WTC11 (cell line): ENCODE data around the gene CNTNAP5.

Experiments used
- CREB1 ChIP-seq: sonication (generic); formaldehyde crosslinking; IDR thresholded peaks from 2 replicates; pipeline ENCODE4 v1.8.0; 2023; ENCODE audit warnings: mild to moderate bottlenecking, missing genetic modification reagents
- CREM ChIP-seq: sonication (generic); formaldehyde crosslinking; IDR thresholded peaks from 2 replicates; pipeline ENCODE4 v1.8.1; 2022; ENCODE audit warnings: mild to moderate bottlenecking, missing genetic modification reagents, moderate library complexity
- E2F4 ChIP-seq: sonication (generic); formaldehyde crosslinking; IDR thresholded peaks from 2 replicates; pipeline ENCODE4 v1.8.1; 2022; ENCODE audit warnings: low read depth, mild to moderate bottlenecking, moderate library complexity, missing genetic modification reagents, borderline replicate concordance
- ESRRA ChIP-seq: sonication (generic); formaldehyde crosslinking; IDR thresholded peaks from 2 replicates; pipeline ENCODE4 v1.8.1; 2022; ENCODE audit warnings: mild to moderate bottlenecking, missing genetic modification reagents, borderline replicate concordance
- ETV6 ChIP-seq: sonication (generic); formaldehyde crosslinking; IDR thresholded peaks from 2 replicates; pipeline ENCODE4 v1.8.1; 2022; ENCODE audit warnings: mild to moderate bottlenecking, missing genetic modification reagents
- IRF2 ChIP-seq: sonication (generic); formaldehyde crosslinking; IDR thresholded peaks from 2 replicates; pipeline ENCODE4 v1.8.0; 2022; ENCODE audit warnings: low read depth, missing genetic modification reagents, borderline replicate concordance
- NFYB ChIP-seq: sonication (generic); formaldehyde crosslinking; conservative IDR thresholded peaks from 2 replicates; pipeline ENCODE4 v1.8.0; 2022; ENCODE audit warnings: low read depth, missing genetic modification reagents
- NR2C2 ChIP-seq: sonication (generic); formaldehyde crosslinking; IDR thresholded peaks from 2 replicates; pipeline ENCODE4 v1.8.0; 2022; ENCODE audit warnings: mild to moderate bottlenecking, missing genetic modification reagents
- SMAD4 ChIP-seq: sonication (generic); formaldehyde crosslinking; IDR thresholded peaks from 2 replicates; pipeline ENCODE4 v1.8.0; 2022; ENCODE audit warnings: mild to moderate bottlenecking, missing genetic modification reagents
- SOX15 ChIP-seq: fragments of 250-450 bp; sonication (Bioruptor Pico); IDR thresholded peaks from 2 replicates; pipeline ENCODE4 v1.9.0; 2021; ENCODE audit warnings: mild to moderate bottlenecking
- TF ChIP-seq, protein P1 (sequence below): fragments of 200-600 bp; IDR thresholded peaks from 2 replicates; pipeline ENCODE4 v1.8.0; 2022; ENCODE audit warnings: antibody characterized with exemption
- TF ChIP-seq, protein P2 (sequence below): sonication (generic); formaldehyde crosslinking; IDR thresholded peaks from 2 replicates; pipeline ENCODE4 v1.8.1; 2022; ENCODE audit warnings: missing genetic modification reagents, borderline replicate concordance
- TF ChIP-seq, protein P3 (sequence below): sonication (generic); formaldehyde crosslinking; IDR thresholded peaks from 2 replicates; pipeline ENCODE4 v1.8.0; 2022; ENCODE audit warnings: mild to moderate bottlenecking, missing genetic modification reagents

DNA sequence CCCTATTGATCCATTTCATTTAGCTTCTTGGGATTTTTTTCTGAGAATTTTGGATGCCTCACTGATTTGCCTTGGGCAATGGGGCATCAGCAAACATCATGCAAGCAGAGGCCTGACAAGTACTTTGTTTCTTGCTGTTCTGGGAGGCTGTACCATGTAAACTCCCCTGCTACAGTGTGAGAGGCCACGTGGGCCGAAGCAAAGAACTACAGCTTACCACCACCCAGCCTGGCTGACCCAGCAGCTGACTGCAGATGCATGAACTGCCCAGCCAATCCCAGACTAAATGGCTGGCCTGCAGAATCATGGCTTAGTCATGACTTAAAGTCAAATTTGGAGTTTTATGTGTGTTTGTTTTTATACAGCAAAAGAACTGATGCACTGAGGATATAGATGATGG, 579.9 kb downstream of the CNTNAP5 start:
- TF ChIP-seq CREB1 (no peak), SOX15 (CRISPR knock-in tag) (no peak), E2F4 (CRISPR knock-in tag) (no peak), CREM (CRISPR knock-in tag) (no peak), NFYB (CRISPR knock-in tag) (no peak), IRF2 (CRISPR knock-in tag) (no peak), ETV6 (CRISPR knock-in tag) (no peak), ESRRA (CRISPR knock-in tag) (no peak), NR2C2 (CRISPR knock-in tag) (no peak), SMAD4 (no peak)
- TF ChIP-seq, protein P1, sequence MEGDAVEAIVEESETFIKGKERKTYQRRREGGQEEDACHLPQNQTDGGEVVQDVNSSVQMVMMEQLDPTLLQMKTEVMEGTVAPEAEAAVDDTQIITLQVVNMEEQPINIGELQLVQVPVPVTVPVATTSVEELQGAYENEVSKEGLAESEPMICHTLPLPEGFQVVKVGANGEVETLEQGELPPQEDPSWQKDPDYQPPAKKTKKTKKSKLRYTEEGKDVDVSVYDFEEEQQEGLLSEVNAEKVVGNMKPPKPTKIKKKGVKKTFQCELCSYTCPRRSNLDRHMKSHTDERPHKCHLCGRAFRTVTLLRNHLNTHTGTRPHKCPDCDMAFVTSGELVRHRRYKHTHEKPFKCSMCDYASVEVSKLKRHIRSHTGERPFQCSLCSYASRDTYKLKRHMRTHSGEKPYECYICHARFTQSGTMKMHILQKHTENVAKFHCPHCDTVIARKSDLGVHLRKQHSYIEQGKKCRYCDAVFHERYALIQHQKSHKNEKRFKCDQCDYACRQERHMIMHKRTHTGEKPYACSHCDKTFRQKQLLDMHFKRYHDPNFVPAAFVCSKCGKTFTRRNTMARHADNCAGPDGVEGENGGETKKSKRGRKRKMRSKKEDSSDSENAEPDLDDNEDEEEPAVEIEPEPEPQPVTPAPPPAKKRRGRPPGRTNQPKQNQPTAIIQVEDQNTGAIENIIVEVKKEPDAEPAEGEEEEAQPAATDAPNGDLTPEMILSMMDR: no peak
- TF ChIP-seq, protein P2, sequence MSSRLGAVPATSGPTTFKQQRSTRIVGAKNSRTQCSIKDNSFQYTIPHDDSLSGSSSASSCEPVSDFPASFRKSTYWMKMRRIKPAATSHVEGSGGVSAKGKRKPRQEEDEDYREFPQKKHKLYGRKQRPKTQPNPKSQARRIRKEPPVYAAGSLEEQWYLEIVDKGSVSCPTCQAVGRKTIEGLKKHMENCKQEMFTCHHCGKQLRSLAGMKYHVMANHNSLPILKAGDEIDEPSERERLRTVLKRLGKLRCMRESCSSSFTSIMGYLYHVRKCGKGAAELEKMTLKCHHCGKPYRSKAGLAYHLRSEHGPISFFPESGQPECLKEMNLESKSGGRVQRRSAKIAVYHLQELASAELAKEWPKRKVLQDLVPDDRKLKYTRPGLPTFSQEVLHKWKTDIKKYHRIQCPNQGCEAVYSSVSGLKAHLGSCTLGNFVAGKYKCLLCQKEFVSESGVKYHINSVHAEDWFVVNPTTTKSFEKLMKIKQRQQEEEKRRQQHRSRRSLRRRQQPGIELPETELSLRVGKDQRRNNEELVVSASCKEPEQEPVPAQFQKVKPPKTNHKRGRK (CRISPR knock-in tag): no peak
- TF ChIP-seq, protein P3, sequence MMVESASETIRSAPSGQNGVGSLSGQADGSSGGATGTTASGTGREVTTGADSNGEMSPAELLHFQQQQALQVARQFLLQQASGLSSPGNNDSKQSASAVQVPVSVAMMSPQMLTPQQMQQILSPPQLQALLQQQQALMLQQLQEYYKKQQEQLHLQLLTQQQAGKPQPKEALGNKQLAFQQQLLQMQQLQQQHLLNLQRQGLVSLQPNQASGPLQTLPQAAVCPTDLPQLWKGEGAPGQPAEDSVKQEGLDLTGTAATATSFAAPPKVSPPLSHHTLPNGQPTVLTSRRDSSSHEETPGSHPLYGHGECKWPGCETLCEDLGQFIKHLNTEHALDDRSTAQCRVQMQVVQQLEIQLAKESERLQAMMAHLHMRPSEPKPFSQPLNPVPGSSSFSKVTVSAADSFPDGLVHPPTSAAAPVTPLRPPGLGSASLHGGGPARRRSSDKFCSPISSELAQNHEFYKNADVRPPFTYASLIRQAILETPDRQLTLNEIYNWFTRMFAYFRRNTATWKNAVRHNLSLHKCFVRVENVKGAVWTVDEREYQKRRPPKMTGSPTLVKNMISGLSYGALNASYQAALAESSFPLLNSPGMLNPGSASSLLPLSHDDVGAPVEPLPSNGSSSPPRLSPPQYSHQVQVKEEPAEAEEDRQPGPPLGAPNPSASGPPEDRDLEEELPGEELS (CRISPR knock-in tag): no peak
